ENCODE results near the gene HAPLN1. TPM values are rescaled to one million over a fixed set of nuclear protein-coding genes. Genes with fewer than 3 reads are reported as not detected.

HAPLN1 gene
- total RNA-seq, 3 donors from 2014 or later (not counting 1 experiment from before 2014, with no cell fraction given), result not detected

- Mint-ChIP-seq H3K27me3 (ENCODE audit: low read depth in 2 of 2) (peaks cover 0 to 3% of the 10 kb centered on the region in 2 donors), H3K4me1 (no peaks in the 10 kb centered on the region), H3K4me3 (no peak overlapping the region), H3K36me3 (no peaks in the 10 kb centered on the region), H3K9me3 (peaks cover 0 to 2% of the 10 kb centered on the region in 2 donors), H3K27ac (no peak overlapping the region)
- no peaks in the 10 kb centered on the region for H3K4me1 ChIP-seq (ENCODE audit: control insufficient read depth, insufficient read depth, low read length)
- DNase-seq (no peak), ATAC-seq (no peak)
- H3K4me3 ChIP-seq (ENCODE audit: low read length), result no peak overlapping the region
- TF ChIP-seq CTCF (IDR thresholded peaks at IDR 0.05), result no peak
- no peaks in the 10 kb centered on the region for H3K9me3 ChIP-seq (ENCODE audit: control insufficient read depth, insufficient read depth, low read length)
- peaks cover 2% of the 10 kb centered on the region for H3K27me3 ChIP-seq (ENCODE audit: control insufficient read depth, insufficient read depth, low read length)
- no peak overlapping the region for H3K27ac ChIP-seq (ENCODE audit: low read length)
- no peaks in the 10 kb centered on the region for H3K36me3 ChIP-seq (ENCODE audit: control insufficient read depth, insufficient read depth, low read length)
- intact Hi-C loops (cut with micrococcal nuclease), result no loop called here
- WGBS (ENCODE audit: insufficient coverage), result 89% methylated on average over 4 of the region's 4 CpGs
Observed at GRCh38 chr5:83590966-83591365, 129.7 kb downstream of the HAPLN1 start.

DNA sequence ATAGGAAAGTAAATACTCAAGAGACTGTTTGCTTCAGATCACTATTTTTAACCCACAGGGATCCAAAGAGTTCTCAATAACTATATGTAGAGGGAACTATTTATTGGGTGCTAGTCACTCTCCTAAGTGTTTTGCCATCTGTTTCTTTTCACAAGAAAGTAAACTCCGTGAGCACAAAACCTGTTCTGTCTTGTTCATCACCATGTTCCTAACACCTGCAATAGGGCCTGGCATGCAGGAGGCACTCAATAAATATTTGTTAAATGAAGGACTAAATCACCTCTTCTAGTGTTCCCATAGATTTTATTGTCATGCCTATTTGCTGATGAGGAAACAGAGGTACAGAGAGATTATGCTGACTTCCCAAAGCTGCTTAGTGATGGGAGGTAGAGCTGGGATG, 130.9 kb downstream of the HAPLN1 start:
- H3K9me3 Mint-ChIP-seq, result peaks cover 0 to 2% of the 10 kb centered on the region in 2 donors
- Histone ChIP-seq H3K27me3 (ENCODE audit: control insufficient read depth, insufficient read depth, low read length) (peaks cover 2% of the 10 kb centered on the region), H3K36me3 (ENCODE audit: control insufficient read depth, insufficient read depth, low read length) (no peaks in the 10 kb centered on the region), H3K27ac (ENCODE audit: low read length) (no peak overlapping the region), H3K4me3 (ENCODE audit: low read length) (no peak overlapping the region), H3K9me3 (ENCODE audit: control insufficient read depth, insufficient read depth, low read length) (no peaks in the 10 kb centered on the region), H3K4me1 (ENCODE audit: control insufficient read depth, insufficient read depth, low read length) (no peaks in the 10 kb centered on the region)
- ATAC-seq (no peak), DNase-seq (no peak)
- H3K27me3 Mint-ChIP-seq (ENCODE audit: low read depth in 2 of 2), result peaks cover 0 to 3% of the 10 kb centered on the region in 2 donors
- no peak for TF ChIP-seq CTCF (IDR thresholded peaks at IDR 0.05)
- no peak overlapping the region for H3K4me3 Mint-ChIP-seq
- no peaks in the 10 kb centered on the region for H3K36me3 Mint-ChIP-seq
- no peak overlapping the region for H3K27ac Mint-ChIP-seq
- intact Hi-C loops (cut with micrococcal nuclease), result no loop called here
- no peaks in the 10 kb centered on the region for H3K4me1 Mint-ChIP-seq
- WGBS (ENCODE audit: insufficient coverage), result 100% methylated on average over 1 of the region's 1 CpG

Other genes starting within 250 kb of the HAPLN1 start
- 10 to 100 TPM in 2 of 3 donors, 1 to 10 TPM in 1; 2.3 to 60.1 (median 28.4) TPM for gene VCAN, start 249.1 kb downstream of the HAPLN1 start, total RNA-seq